Osteoblast (primary cell): ENCODE results near the gene UPK2. TPM values are rescaled to one million over a fixed set of nuclear protein-coding genes. Genes with fewer than 3 reads are reported as not detected.
A peak's percentile ranks its signal among the peaks of the same experiment; 100 is the strongest.
"Not testable (repeated sequence)": the region's sequence is repeated elsewhere in the genome, so short reads cannot be mapped to it uniquely, and the experiment has no call there.

Experiments used
- DNase-seq: peaks from one replicate; pipeline ENCODE4 v3.0.0; 2011; ENCODE audit warnings: low spot score, mixed read lengths; ENCODE audit not compliant: insufficient read length; ENCODE audit errors: missing footprints
- H2AFZ ChIP-seq: 2 replicates; pipeline ENCODE4 v1.6.0; 2011; ENCODE audit warnings: mild to moderate bottlenecking, low read length
- H3K27ac ChIP-seq: 2 replicates; pipeline ENCODE4 v1.5.1; 2011; ENCODE audit warnings: mild to moderate bottlenecking, low read depth, low read length, moderate library complexity
- H3K27me3 ChIP-seq: 2 replicates; pipeline ENCODE4 v1.6.0; 2012; ENCODE audit warnings: mild to moderate bottlenecking, control low read depth, inconsistent platforms, low read length, moderate library complexity; ENCODE audit not compliant: insufficient read depth
- H3K36me3 ChIP-seq: 2 replicates; pipeline ENCODE4 v1.5.1; 2011; ENCODE audit warnings: mild to moderate bottlenecking, low read length, control low read depth, moderate library complexity; ENCODE audit not compliant: insufficient read depth
- H3K4me1 ChIP-seq: 2 replicates; pipeline ENCODE4 v1.5.1; 2011; ENCODE audit warnings: mild to moderate bottlenecking, low read length, control low read depth, moderate library complexity; ENCODE audit not compliant: insufficient read depth
- H3K4me2 ChIP-seq: 2 replicates; pipeline ENCODE4 v1.6.0; 2011; ENCODE audit warnings: mild to moderate bottlenecking, low read length; ENCODE audit not compliant: insufficient read depth
- H3K4me3 ChIP-seq: fragments of 200-600 bp; sonication (generic); 3 replicates; pipeline ENCODE4 v1.5.1; 2012; ENCODE audit warnings: mild to moderate bottlenecking, low read length, inconsistent platforms; ENCODE audit not compliant: insufficient read depth
- H3K79me2 ChIP-seq: 2 replicates; pipeline ENCODE4 v1.6.0; 2012; ENCODE audit warnings: mild to moderate bottlenecking, low read length, control low read depth, inconsistent platforms; ENCODE audit not compliant: insufficient read depth
- H3K9me3 ChIP-seq: 2 replicates; pipeline ENCODE4 v1.5.1; 2011; ENCODE audit warnings: low read depth, low read length, control low read depth
- H4K20me1 ChIP-seq: 2 replicates; pipeline ENCODE4 v1.6.0; 2012; ENCODE audit warnings: mild to moderate bottlenecking, low read length, control low read depth; ENCODE audit not compliant: insufficient read depth
- CTCF ChIP-seq: IDR thresholded peaks from 2 replicates; pipeline ENCODE4 v1.5.1; 2011; ENCODE audit warnings: mild to moderate bottlenecking, low read depth, low read length, moderate library complexity; ENCODE audit errors: extremely low read depth
- total RNA-seq: library from RNA; depleted of rRNA; stranded (reverse); fragments of >200 nt; gene quantifications from 2 replicates; pipeline ENCODE4 v1.2.3, GENCODE V29; 2012

UPK2 gene
- total RNA-seq, 1 donor, result not detected

- no peak overlapping the region for H3K4me2 ChIP-seq
- H3K79me2 ChIP-seq, result no peaks in the 10 kb centered on the region
- H3K4me3 ChIP-seq, result no peak overlapping the region
- H3K27me3 ChIP-seq, result peaks cover 41% of the 10 kb centered on the region
- H4K20me1 ChIP-seq, result no peaks in the 10 kb centered on the region
- no peaks in the 10 kb centered on the region for H3K36me3 ChIP-seq
- no peak overlapping the region for H3K27ac ChIP-seq
- no peaks in the 10 kb centered on the region for H3K4me1 ChIP-seq
- H3K9me3 ChIP-seq, result no peaks in the 10 kb centered on the region
- H2AFZ ChIP-seq, result no peak overlapping the region
- peak; percentile 72 for DNase-seq
- TF ChIP-seq CTCF, result no peak
These were observed 19.9 kb downstream of the UPK2 start for GRCh38 chr11:118975771-118976709.

GRCh38 chr11:118979434-118979833 is 23.3 kb downstream of the UPK2 start:
- H2AFZ ChIP-seq, result no peak overlapping the region
- H3K4me3 ChIP-seq, result no peak overlapping the region
- peaks cover 36% of the 10 kb centered on the region for H3K27me3 ChIP-seq
- H4K20me1 ChIP-seq, result no peaks in the 10 kb centered on the region
- H3K4me2 ChIP-seq, result no peak overlapping the region
- H3K27ac ChIP-seq, result no peak overlapping the region
- no peaks in the 10 kb centered on the region for H3K4me1 ChIP-seq
- peak; percentile 61 for DNase-seq
- no peak for TF ChIP-seq CTCF
- no peaks in the 10 kb centered on the region for H3K9me3 ChIP-seq
- no peaks in the 10 kb centered on the region for H3K79me2 ChIP-seq
- H3K36me3 ChIP-seq, result no peaks in the 10 kb centered on the region

DNA sequence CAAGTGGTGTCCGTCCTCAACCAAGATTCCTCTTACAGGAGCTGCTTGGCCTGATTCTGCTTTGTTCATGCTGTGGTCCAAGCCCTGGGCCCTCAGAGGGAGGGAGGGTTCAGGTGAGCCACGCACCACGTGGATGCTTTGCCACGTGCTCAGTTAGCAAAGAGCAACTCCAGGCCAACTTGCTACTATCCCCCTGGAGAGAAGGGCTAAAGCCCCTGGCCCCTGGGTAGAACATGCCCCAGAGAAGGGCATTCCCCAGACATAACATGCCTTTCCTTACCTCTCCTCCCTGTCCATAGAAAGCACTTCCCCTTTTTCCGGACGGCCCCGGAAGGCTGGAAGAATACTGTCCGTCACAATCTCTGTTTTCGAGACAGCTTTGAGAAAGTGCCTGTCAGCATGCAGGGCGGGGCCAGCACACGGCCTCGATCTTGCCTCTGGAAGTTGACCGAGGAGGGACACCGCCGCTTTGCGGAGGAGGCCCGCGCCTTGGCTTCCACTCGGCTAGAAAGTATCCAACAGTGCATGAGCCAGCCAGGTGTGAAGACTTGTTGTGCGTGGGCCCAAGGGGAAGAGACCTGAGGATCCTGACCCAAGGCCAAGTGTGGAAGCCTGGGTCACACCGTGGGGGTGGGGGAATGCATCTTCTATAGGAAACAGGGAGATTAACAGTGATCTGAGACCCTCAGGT is 24.2 kb downstream of the UPK2 start:
- Histone ChIP-seq H4K20me1 (no peaks in the 10 kb centered on the region), H3K4me2 (peak overlapping the region; percentile 68), H3K79me2 (no peaks in the 10 kb centered on the region), H3K36me3 (no peaks in the 10 kb centered on the region), H2AFZ (peak overlapping the region; percentile 75), H3K4me3 (peak overlapping the region; percentile 27), H3K27ac (no peak overlapping the region), H3K27me3 (peaks cover 33% of the 10 kb centered on the region), H3K9me3 (no peaks in the 10 kb centered on the region), H3K4me1 (no peaks in the 10 kb centered on the region)
- no peak for TF ChIP-seq CTCF
- DNase-seq, result peak; percentile 80

- H4K20me1 ChIP-seq, H3K79me2 ChIP-seq, H3K4me1 ChIP-seq, H3K4me3 ChIP-seq, H3K9me3 ChIP-seq, H2AFZ ChIP-seq, H3K27ac ChIP-seq, H3K4me2 ChIP-seq, DNase-seq, H3K36me3 ChIP-seq: not testable (repeated sequence)
- H3K27me3 ChIP-seq, result peaks cover 17% of the 10 kb centered on the region
These were observed 28.2 kb downstream of the UPK2 start for GRCh38 chr11:118984337-118984736.
